Measurements from ENCODE around the gene PDILT.

DNA sequence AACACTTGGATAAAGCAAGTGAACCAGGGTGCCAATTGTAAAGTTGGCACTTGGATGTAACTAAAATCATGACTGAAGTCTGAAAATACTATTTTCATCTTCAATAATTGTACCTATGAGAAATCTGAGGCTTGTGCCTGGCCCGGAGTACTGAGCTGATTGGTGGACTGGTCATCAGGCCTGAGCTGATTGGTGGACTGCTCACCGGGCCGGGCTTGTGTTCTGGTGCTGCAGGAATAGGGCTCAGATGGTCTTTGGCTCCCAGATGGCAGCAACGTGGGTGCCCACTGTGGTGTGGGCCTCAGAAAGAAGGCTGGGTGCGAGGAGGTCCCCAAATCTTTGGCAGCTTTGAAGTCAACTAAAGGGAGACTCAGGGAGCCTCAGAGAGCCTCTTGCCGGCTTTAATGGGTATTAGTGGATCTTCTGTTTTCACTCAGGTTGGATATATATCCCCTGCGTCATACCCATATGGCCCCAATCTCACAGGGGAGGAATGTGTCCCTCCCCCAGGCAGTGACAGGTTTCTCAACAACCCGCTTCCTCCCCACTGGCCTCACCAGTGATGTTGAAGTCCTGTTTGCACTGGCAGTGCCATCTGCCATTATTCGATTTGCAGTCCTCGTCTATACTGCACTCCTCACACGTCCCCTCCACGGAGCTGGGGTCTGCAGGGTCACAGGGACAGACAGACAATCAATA lies 56.7 kb downstream of the PDILT start:
- TF ChIP-seq, protein P1, sequence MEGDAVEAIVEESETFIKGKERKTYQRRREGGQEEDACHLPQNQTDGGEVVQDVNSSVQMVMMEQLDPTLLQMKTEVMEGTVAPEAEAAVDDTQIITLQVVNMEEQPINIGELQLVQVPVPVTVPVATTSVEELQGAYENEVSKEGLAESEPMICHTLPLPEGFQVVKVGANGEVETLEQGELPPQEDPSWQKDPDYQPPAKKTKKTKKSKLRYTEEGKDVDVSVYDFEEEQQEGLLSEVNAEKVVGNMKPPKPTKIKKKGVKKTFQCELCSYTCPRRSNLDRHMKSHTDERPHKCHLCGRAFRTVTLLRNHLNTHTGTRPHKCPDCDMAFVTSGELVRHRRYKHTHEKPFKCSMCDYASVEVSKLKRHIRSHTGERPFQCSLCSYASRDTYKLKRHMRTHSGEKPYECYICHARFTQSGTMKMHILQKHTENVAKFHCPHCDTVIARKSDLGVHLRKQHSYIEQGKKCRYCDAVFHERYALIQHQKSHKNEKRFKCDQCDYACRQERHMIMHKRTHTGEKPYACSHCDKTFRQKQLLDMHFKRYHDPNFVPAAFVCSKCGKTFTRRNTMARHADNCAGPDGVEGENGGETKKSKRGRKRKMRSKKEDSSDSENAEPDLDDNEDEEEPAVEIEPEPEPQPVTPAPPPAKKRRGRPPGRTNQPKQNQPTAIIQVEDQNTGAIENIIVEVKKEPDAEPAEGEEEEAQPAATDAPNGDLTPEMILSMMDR (IDR thresholded peaks at IDR 0.05; ENCODE audit: insufficient read depth, low read depth, low read length): no peak
- no peak for TF ChIP-seq EZH2 (IDR thresholded peaks at IDR 0.05; ENCODE audit: insufficient read depth, low read length)

All from astrocyte (in vitro differentiated cells and primary cell).